AG08395 (cell line): ENCODE results near the gene SLC22A4.

Experiments
- DNase-seq: peaks from one replicate; pipeline ENCODE4 v3.0.0; 2012; ENCODE audit warnings: mixed read lengths, low spot score

Gene SLC22A4

GRCh38 chr5:132376694-132377641, 82.8 kb downstream of the SLC22A4 start:
- no peak for DNase-seq

GRCh38 chr5:132377738-132378137, 83.5 kb downstream of the SLC22A4 start:
- no peak for DNase-seq

GRCh38 chr5:132378580-132378979, 84.4 kb downstream of the SLC22A4 start:
- peak; percentile 26 for DNase-seq

DNA sequence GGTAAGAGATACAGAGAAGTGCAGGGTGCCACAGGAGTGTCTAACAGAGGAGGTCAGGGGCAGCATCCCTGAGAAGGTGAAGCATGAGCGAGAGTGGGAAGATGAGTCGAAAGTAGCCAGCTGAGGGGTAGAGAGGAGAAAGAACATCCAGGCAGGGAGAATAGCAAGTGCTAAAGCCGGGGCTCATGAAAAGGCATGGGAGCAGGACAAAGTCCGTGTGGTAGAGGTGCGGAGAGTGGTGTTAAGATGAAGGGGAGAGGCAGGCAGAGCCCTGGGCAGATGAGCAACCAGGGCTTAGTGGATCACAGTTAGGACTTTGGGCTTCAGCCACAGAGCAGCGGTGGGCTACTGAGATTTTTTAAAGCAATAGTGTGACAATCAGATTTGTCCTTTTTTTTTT, 85.9 kb downstream of the SLC22A4 start:
- no peak for DNase-seq

GRCh38 chr5:132380741-132381140, 86.5 kb downstream of the SLC22A4 start:
- no peak for DNase-seq

DNA sequence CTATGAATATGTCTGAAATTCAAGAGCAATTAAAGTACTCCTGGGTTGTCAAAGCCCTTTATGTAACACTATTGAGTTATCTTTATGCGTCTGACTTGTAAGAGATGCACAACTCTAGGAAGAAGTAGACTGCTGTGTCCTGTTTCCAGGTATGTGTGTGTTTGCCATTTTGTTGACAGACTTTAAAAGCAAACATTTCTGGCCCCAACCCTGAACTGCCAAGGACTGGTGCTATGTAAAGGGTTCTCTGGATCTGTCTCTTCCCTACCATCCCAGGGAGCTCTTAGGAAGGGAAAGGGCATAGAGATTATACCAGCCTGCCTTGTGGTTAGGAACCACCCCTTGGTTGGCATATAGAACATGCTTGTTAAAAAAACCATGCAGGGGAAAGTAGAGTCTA, 87.4 kb downstream of the SLC22A4 start:
- no peak for DNase-seq

GRCh38 chr5:132383261-132383660, 89.1 kb downstream of the SLC22A4 start:
- DNase-seq = no peak

DNA sequence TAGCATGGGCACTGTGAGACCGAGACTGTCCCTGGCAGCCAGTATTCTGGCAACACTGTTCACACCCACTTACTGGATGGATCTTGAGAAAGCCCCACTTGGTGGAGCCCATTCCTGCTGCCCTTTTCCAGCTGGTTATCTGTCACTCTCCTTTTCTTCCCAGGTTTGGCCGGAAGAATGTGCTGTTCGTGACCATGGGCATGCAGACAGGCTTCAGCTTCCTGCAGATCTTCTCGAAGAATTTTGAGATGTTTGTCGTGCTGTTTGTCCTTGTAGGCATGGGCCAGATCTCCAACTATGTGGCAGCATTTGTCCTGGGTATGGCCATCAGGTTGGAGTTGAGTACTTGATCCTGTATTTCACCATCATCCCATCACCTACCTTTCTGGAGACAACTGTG, 89.8 kb downstream of the SLC22A4 start:
- DNase-seq = no peak

- no peak for DNase-seq
Measured at GRCh38 chr5:132384506-132385050, 90.4 kb downstream of the SLC22A4 start.

- peak; percentile 83 for DNase-seq
Measured at GRCh38 chr5:132385326-132386105, 91.3 kb downstream of the SLC22A4 start.

DNA sequence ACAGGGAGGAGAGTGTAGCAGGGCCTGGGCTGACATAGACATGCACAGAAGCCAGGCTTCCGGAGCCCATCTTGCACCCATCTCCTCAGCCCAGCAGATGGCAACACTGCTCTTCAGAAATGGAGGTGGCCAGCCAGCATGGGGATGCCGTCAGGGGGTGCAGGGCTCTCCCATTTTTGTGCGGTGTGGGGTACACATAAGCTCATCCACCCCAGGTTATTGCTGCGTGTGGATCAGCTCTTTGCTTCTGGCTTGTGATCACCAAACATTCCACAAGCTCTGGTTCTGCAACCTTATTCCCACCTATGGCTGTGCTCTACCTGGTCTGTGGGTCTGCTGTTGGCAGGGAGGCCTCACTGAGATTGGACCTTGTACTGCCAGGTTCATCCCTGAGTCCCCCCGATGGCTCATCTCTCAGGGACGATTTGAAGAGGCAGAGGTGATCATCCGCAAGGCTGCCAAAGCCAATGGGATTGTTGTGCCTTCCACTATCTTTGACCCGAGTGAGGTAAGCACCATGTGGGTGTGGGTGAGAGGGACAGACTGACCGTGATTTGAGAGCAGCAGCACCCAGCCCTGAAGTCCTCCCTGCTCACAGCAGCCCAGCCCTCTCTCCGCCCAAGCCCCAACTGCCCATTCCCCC, 92.6 kb downstream of the SLC22A4 start:
- DNase-seq = peak; percentile 79

GRCh38 chr5:132387640-132388117, 93.5 kb downstream of the SLC22A4 start:
- DNase-seq = peak; percentile 94

DNA sequence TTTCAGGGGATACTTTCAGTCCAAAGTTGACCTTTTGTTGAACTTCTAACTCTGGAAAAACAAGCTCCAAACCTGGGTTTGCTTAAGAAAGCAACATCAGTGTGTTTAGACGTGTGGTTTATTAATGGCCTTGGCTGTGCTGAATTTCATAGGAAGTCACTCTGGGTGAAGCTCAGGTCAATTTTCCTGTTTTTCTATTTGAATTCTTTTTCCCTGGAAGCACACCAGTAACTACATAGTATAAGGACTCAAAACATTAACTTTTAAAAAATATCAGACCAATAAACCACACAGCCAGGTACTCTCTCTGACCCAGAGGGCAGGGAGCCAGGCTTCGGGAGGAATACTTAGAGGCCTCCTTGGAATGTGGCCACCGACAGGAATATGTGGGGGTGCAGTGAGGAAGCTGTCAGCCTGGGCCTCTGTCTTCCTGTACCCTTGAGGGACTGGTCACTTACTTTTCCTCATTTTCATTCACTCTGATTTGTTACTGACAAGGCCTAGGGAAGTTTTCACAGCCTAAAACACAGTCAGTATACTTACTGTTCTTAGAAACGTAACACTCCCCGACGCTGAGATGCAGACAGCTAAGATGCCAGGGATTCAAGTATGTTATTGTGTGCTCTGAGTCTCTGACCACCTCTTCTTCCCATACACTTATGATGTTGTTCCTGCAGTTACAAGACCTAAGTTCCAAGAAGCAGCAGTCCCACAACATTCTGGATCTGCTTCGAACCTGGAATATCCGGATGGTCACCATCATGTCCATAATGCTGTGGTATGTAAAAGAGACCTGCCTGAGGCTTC, 94.3 kb downstream of the SLC22A4 start:
- DNase-seq = peak; percentile 19

- no peak for DNase-seq
Measured at GRCh38 chr5:132389051-132389331, 94.8 kb downstream of the SLC22A4 start.

DNA sequence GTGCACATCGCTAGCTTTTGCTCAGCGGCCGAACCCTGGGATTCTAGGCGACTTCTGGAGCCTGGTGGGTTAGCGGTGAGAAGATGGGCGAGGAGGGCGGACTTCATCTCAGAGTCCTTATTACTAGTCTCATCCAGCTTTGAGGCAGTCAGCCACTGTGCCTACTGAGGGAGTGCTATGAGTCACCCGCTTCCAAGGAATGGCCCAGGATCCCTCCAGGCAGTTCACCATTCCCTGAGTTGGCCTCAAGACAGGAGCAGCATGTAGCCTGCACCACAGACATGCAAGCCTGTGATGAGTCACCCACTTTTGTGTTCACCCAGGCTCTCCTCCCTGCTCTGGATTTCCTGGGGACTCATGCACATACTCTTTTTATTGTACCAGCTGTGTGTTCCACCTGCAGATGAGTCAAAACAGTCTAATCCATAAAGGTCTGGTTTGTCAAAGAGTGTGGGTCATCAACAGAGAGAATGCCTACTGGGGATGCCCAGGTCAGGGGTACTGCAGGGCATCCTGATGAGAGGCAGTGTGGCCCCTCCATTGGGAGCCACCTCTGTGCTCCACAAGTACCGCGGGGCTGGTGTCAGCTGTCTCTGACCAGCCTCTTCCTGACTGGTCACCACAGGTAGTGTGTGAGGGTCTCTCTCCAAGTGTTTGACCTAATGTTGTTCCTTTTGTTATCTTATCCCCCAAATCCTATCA, 95.5 kb downstream of the SLC22A4 start:
- peak; percentile 98 for DNase-seq

DNA sequence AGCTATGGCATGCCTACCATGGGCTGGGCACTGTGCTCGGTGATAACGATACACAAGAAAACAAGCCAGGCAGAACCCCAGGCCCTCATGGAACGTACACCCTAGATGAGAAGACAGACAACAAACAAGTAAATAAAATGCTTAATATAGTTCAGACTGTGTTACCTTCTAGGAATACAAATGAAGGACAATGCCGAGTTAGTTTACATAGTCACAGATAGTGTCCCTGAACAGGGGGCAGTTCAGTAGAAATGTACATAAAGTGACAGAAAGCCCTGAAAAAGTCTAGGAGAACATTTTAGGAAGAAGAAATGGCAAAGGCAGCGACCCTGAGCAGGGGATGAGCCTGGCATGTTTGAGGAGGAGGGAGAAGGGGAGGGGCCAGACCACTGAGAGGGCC, 97.1 kb downstream of the SLC22A4 start:
- DNase-seq = no peak

- DNase-seq = no peak
Measured at GRCh38 chr5:132391870-132392269, 97.7 kb downstream of the SLC22A4 start.

- DNase-seq = no peak
Measured at GRCh38 chr5:132392411-132392810, 98.2 kb downstream of the SLC22A4 start.

DNA sequence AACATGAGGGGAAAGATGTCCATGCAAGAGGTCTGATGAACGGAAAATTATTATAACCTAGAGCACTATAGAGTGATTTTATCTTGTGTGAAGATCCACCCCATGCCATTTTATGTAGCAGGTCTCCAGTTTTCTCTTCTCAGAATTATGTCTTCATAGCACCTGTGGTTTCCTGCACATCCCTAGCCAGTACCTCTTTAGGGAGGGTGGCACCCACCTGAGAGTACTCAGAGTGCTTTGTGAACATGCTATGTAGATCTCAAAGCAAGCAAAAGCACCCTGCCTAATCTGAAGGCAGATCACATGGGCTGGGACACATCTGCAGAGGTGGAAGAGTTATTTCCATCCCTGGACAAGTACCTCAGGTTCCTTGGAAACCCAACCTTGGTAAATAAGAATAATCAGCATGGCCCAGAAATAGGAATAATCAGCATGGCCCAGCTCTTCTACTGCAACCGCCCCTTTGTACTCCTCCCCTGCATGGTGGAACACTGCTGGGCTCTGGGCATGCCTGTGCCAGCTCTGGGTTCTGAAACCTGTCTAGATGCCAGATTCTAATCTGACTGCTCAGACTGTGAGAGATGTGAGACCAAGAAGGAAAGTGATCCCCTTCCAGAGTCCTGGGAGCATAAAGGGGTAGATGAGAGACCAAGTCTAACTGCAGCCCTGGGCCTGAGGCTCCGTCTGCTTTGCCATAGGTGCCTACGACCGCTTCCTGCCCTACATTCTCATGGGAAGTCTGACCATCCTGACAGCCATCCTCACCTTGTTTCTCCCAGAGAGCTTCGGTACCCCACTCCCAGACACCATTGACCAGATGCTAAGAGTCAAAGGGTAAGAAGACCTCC, 99.0 kb downstream of the SLC22A4 start:
- no peak for DNase-seq
